T-helper 17 cell (primary cell): ENCODE data around the gene NPIPB2. TPM values are rescaled to one million over a fixed set of nuclear protein-coding genes. Genes with fewer than 3 reads are reported as not detected.
"Not testable (repeated sequence)": the region's sequence is repeated elsewhere in the genome, so short reads cannot be mapped to it uniquely, and the experiment has no call there.

Experiments
- ATAC-seq: fragments of 150-1000 bp; cut with Tn5 transposase; 2 replicates; pipeline ENCODE4 v1.10.0; 2021; ENCODE audit warnings: mild to moderate bottlenecking, moderate library complexity
- DNase-seq, 3 donors: peaks; one replicate each; pipeline versions ENCODE4 v3.0.0 to v3.0.0-alpha.2; 2020 to 2021
- H3K9me3 ChIP-seq: one replicate; pipeline ENCODE4 v1.7.0; 2013; ENCODE audit warnings: low read length, mild to moderate bottlenecking; ENCODE audit not compliant: control insufficient read depth, poor library complexity, severe bottlenecking
- H3K27ac Mint-ChIP-seq: one replicate; pipeline ENCODE4 v1.8.0; 2022; ENCODE audit warnings: mild to moderate bottlenecking, moderate library complexity, mixed read lengths
- H3K27me3 Mint-ChIP-seq: one replicate; pipeline ENCODE4 v1.8.0; 2022; ENCODE audit warnings: mixed read lengths
- H3K36me3 Mint-ChIP-seq: one replicate; pipeline ENCODE4 v1.8.0; 2022; ENCODE audit warnings: low read depth, mixed read lengths
- H3K4me1 Mint-ChIP-seq: one replicate; pipeline ENCODE4 v1.8.0; 2022; ENCODE audit warnings: mild to moderate bottlenecking, mixed read lengths
- H3K4me3 Mint-ChIP-seq: one replicate; pipeline ENCODE4 v1.8.0; 2022; ENCODE audit warnings: mild to moderate bottlenecking, moderate library complexity, mixed read lengths
- total RNA-seq, 4 donors: library from RNA in 2 of 4; stranded (reverse) in 2 of 4; gene quantifications; one replicate each; pipeline ENCODE4 v1.2.3 and lab custom pipeline; 2022 to 2026

Gene NPIPB2
- total RNA-seq, 2 donors from 2014 or later = 13.6 to 19.1 TPM

DNA sequence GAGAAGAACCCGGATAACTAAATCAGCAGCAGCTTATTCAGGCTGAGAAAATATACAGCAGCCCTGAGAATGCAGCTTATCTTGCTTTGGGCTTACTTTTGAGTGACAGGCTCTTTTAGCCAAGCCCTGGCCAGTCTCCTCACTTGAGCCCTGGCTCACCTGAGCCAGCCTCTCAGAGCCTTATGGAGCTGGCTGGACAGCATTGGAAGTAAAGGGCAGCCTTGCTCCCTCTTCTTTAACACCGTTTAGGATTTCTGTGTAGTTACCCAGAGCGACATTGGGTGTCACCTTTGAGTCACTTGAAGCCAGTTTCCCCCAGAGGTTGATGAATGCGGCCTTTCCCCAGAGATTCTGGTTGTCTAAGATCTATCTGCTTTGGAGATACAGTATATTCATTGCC, 7.7 kb upstream of the NPIPB2 start:
- H3K4me1 Mint-ChIP-seq = no peaks in the 10 kb centered on the region
- H3K36me3 Mint-ChIP-seq = no peaks in the 10 kb centered on the region
- ATAC-seq (peak; percentile 39), DNase-seq (no peak)
- no peaks in the 10 kb centered on the region for H3K9me3 ChIP-seq
- no peak overlapping the region for H3K27ac Mint-ChIP-seq
- H3K27me3 Mint-ChIP-seq = no peaks in the 10 kb centered on the region
- no peak overlapping the region for H3K4me3 Mint-ChIP-seq

DNA sequence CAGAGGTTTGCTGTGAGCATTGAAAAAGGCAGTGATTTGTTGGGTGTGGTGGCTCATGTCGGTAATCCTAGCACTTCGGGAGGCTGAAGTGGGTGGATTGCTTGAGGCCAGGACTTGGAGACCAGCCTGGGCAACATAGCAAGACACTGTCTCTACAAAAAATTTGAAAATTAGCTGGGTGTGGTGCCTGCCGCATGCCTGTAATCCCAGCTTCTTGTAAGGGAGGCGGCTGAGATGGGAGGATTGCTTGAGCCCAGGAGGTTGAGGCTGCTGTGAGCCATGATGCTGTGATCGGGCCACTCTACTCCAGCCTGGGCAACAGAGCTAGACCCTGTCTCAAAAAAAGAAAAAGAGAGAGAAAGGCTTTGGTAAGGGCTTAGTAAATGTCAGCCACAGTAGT, 7.0 kb upstream of the NPIPB2 start:
- Mint-ChIP-seq H3K4me1 (no peaks in the 10 kb centered on the region), H3K4me3 (no peak overlapping the region), H3K27me3 (no peaks in the 10 kb centered on the region), H3K36me3 (no peaks in the 10 kb centered on the region), H3K27ac (no peak overlapping the region)
- DNase-seq = no peak
- no peaks in the 10 kb centered on the region for H3K9me3 ChIP-seq
- ATAC-seq = no peak

DNA sequence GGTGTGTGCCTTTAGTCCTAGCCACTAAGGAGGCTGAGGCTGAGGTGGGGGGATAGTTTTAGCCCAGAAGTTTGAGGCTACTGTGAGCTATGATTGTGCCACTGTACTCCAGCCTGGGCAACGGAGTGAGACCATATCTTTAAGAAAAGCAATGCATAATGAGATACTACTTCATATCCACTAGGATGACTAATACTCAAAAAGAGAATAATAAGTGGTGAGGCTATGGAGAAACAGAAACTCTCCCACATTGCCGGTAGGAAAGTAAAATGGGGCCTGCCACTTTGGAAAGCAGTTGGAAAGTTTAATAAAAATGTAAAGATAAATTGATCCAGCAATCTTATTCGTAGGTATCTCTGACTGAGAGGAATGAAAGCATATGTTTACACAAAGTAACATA, 4.6 kb upstream of the NPIPB2 start:
- no peaks in the 10 kb centered on the region for H3K27me3 Mint-ChIP-seq
- no peaks in the 10 kb centered on the region for H3K9me3 ChIP-seq
- H3K27ac Mint-ChIP-seq = no peak overlapping the region
- H3K36me3 Mint-ChIP-seq = no peaks in the 10 kb centered on the region
- no peaks in the 10 kb centered on the region for H3K4me1 Mint-ChIP-seq
- H3K4me3 Mint-ChIP-seq = no peak overlapping the region
- DNase-seq (no peak), ATAC-seq (no peak)

DNA sequence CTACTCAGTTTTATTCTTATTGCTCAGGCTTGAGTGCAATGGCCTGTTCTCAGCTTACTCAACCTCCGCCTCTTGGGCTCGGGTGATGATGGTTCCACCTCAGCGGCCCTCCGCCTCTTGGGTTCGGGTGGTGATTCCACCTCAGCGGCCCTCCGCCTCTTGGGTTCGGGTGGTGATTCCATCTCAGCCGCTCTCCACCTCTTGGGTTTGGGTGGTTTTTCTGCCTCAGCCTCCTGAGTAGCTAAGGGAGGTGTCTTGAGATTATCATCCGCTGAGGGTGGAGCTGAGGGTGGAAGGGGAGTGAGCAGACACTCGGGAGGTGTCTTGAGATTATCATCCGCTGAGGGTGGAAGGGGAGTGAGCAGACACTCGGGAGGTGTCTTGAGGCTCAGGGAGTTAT, 14.5 kb downstream of the NPIPB2 start:
- H3K4me1 Mint-ChIP-seq, H3K27ac Mint-ChIP-seq, H3K36me3 Mint-ChIP-seq, H3K27me3 Mint-ChIP-seq, ATAC-seq, H3K4me3 Mint-ChIP-seq, H3K9me3 ChIP-seq, DNase-seq: not testable (repeated sequence)

DNA sequence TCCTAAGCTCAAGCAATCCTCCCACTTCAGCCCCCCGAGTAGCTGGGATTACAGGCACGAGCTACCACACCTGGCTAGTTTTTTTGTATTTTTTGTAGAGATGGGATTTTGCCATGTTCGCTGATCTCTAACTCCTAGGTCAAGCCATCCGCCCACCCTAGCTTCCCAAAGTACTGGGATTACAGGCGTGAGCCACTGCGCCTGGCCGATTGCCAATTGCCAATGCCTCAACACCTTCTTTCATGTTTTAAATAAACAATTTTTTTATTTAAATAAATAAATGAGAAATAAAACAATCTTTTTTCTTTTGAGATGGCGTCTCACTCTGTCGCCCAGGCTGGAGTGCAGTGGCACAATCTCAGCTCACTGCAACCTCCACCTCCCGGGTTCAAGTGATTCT, 17.8 kb downstream of the NPIPB2 start:
- H3K4me3 Mint-ChIP-seq, H3K36me3 Mint-ChIP-seq, H3K4me1 Mint-ChIP-seq, H3K27me3 Mint-ChIP-seq, ATAC-seq, H3K9me3 ChIP-seq, DNase-seq, H3K27ac Mint-ChIP-seq: not testable (repeated sequence)

DNA sequence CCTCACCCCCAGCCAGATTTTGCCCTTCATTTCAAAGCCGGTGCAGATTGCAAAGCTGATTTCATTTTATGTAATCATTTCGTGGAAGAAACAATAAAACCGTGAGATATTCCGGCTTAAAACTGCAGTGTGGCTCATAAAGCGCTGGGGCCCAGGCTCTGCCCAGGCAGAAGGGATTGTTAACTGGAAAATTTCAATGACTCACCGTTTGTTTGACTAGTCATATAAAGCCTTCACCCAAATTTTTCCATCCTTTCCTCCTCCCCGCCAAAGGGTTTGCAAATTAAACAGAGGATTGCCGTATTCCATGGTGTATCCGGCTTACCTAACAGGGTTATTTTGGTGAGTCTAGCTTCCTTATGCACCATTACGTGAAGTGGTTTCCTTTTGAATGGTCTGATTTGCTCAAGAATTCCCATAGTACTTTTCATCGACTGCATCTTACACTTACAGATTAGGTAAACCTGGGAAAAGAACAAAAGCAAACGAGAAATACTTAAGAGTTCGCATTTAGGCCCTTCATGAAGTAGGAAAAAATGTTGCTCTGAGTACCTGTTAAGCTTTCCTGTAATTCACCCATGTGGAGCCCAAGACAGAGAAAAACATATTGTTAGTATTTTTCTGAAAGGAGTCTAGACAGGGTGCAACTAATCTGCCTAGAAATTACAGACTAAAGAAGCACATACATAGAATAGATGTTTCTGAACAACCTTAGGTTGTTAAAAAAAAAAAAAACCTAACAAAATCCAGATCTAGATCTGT, 25.1 kb downstream of the NPIPB2 start:
- no peaks in the 10 kb centered on the region for H3K9me3 ChIP-seq
- no peaks in the 10 kb centered on the region for H3K36me3 Mint-ChIP-seq
- no peak for DNase-seq
- ATAC-seq = no peak
- peak overlapping the region; percentile 93 for H3K4me3 Mint-ChIP-seq
- peaks cover 30% of the 10 kb centered on the region for H3K4me1 Mint-ChIP-seq
- no peaks in the 10 kb centered on the region for H3K27me3 Mint-ChIP-seq
- H3K27ac Mint-ChIP-seq = peak overlapping the region; percentile 85

DNA sequence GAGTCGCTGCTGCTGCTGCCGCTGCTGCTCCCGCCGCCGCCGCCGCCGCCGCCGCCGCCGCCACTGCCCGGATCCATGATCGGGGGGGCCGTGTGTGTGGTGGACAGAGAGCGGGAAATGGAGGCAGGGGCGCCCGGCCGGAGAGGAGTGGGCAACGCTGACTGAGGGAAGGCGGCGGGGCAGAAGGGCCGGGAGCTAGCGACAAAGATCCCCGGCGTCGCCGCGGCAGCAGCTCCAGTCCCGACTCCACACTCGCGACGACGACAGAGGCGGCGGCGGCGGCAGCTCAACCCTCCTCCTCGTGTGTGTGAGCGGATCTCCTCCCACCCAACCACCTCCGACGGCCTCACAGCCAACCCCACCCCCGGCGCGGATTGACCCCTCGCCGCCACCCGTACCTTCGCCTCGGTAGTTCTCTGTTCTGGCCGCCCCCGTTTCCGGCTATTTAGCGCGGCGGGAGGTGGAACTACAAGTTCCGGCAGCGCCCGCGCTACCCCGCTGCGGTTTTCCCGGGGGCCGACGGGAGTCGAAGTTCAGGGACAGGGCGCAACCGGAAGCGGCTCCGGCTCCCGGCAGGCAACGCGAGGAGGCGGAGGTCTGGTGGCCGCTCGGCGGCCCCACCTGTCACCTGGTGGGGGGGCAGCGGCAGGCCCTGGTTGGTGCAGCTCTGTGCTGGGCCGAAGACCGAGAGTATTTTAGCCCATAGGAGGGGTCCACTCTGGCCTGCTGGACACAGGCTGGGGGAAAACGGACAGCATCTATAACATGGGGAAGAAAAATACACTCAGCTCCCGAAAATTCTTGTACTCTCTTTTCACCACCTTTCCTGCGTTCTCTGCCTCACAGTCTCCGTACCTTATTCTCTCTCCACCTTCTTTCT, 26.0 kb downstream of the NPIPB2 start, which contains the start of gene GSPT1:
Gene GSPT1, minus strand, starts transcription at position 313 of the 880 bp plus-strand sequence. Its CDS starts 236 bp downstream, at position 77.
- Mint-ChIP-seq H3K4me1 (peaks cover 30% of the 10 kb centered on the region), H3K4me3 (peak within 1 kb of the TSS; percentile 96), H3K27ac (peak within 1 kb of the TSS; percentile 97), H3K27me3 (no peaks in the 10 kb centered on the region), H3K36me3 (no peaks in the 10 kb centered on the region)
- H3K9me3 ChIP-seq = no peaks in the 10 kb centered on the region
- ATAC-seq = peak; percentile 86
- DNase-seq = peak; percentile 96 to 99 (median 98)

DNA sequence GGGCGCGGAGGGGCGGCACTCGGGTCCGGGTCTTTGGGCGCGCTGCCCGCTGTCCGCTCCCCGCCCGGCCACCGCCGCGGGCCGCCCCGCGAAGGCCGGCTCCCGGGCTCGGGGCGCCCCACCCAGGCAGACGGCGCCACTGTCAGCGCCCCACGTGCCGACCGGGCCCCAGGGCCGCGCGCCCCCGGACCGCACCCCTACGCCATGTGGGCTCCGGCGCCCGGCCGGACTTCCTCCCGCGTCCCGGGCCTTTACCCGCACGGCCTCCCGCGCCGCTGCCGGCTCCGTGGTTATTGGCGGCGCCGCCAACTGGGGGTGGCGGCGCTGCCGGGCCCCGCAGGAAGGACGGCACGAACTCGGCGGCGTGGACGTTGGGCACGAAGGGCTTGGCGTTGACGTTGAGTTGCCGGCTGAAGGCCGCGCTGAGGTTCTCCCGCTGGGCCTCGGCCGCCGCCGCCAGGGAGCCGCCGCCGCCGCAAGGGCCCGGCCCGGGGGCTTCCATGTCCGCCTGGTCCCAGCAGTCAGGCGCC, 26.7 kb downstream of the NPIPB2 start:
- Mint-ChIP-seq H3K27ac (peak overlapping the region; percentile 97), H3K27me3 (no peaks in the 10 kb centered on the region), H3K4me1 (peaks cover 35% of the 10 kb centered on the region), H3K36me3 (no peaks in the 10 kb centered on the region), H3K4me3 (peak overlapping the region; percentile 96)
- H3K9me3 ChIP-seq = no peaks in the 10 kb centered on the region
- ATAC-seq = no peak
- DNase-seq = peak; percentile 25 to 38 (median 30)

DNA sequence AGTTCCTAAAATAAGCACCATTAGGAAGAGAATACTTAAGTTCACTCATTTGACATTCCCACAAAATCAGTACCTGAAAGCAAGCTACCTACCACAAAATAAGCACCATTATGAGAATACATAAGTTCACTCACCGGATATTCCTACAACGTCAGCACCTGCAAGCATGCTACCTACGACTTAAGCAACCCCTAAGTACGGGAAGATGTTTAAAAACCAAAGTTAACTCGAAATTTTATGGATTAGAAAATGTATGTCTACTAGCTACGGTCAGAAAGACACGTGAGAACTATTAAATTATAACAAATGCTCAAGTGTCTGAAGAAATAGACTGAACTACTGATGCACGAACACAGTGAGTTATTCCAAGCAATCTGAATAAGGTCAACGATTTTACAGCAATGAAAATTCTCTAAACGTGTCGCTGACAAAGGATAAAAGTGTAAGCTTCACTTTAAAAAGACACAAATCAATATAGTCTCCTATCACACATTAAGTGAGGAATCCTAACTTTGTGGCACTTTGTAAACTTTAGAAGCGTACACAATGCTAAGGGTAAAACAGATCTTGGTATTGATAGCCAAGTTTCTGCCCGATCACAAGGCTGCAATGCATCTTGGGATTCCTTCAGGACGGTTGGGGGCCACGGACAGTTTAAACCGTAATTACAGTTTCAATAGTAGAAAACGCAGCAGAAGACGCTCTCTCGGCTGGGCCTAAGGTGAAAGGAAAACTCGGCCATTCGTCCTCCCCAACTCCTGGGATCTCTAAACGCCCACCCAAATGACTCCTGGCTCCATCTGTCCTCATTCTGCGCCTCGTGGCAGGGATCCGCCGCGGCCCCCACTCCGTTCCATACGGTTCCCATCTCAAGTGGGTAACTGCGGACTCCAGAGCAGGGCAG, 27.4 kb downstream of the NPIPB2 start:
- DNase-seq (no peak), ATAC-seq (peak; percentile 15)
- Mint-ChIP-seq H3K4me1 (peaks cover 36% of the 10 kb centered on the region), H3K4me3 (peak overlapping the region; percentile 96), H3K27me3 (no peaks in the 10 kb centered on the region), H3K27ac (peak overlapping the region; percentile 97), H3K36me3 (no peaks in the 10 kb centered on the region)
- H3K9me3 ChIP-seq = no peaks in the 10 kb centered on the region

DNA sequence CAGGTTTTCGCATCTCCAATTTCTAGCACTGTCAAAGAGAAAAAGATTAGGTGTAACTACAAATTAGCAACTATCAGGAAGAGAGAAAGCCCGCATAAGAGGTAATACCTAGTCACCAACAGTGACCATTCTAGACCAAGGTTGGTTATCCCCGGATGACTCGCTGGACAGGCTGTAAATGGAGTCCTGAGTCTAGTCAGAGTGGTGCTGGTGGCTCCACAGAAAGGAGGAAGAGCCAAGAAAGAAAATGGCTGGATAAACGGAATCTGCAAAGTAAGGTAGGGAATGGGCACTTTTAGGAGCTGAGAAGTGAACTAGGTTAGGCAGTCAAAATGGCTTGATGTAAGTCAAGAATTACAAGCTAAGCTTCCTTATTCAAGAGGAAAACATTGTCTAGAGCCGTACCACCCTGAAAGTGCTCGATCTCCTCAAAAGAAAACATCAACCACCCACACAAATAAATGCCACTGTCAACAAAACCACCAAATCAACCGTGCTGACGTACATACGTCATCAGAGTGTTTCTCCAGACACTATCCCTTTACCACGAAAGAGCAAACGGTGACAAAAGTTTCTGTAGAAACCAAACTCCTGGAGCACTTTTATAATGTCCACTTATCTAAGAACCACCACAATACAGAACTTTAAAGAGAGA, 28.3 kb downstream of the NPIPB2 start:
- Mint-ChIP-seq H3K27me3 (no peaks in the 10 kb centered on the region), H3K27ac (peak overlapping the region; percentile 97), H3K36me3 (no peaks in the 10 kb centered on the region), H3K4me3 (peak overlapping the region; percentile 96), H3K4me1 (peaks cover 40% of the 10 kb centered on the region)
- no peaks in the 10 kb centered on the region for H3K9me3 ChIP-seq
- DNase-seq = peak in 1 of 3 donors; percentile 26
- peak; percentile 50 for ATAC-seq

DNA sequence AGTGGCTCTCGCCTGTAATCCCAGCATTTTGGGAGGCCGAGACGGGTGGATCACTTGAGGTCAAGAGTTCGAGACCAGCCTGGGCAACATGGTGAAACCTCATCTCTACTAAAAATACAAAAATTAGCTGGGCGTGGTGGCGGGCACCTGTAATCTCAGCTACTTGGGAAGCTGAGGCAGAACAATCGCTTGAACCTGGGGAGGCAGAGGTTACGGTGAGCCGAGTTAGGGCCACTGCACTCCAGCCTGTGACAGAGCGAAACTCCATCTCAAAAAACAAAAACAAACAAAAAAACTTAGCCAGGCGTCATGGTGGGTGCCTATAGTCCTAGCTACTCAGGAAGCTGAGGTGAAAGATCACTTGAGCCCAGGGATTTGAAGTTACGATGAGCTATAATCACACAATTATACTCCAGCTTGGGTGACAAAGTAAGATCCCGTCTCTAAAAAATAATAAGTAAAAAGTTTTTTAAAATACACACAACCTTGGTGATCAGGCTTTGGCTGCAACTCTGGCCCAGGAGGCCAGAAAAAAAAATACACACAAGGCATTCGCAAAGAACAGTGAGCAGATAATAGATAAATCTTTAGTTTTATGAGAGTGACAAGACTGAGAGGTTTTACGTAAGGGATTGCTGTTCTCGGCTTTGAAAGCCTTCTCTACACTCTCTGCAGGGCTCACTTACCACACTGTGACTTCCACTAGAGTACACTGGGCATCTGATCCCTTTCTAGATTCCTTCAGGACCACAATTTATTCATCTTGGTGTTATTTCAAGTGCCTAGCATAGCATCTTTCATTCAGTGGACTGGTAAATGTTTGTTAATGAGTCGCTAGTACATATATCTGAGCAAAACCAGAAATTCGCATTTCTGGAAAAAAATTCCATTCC, 31.9 kb downstream of the NPIPB2 start:
- Mint-ChIP-seq H3K27ac (peak overlapping the region; percentile 45), H3K4me3 (peak overlapping the region; percentile 31), H3K27me3 (no peaks in the 10 kb centered on the region), H3K36me3 (no peaks in the 10 kb centered on the region), H3K4me1 (peaks cover 47% of the 10 kb centered on the region)
- no peaks in the 10 kb centered on the region for H3K9me3 ChIP-seq
- no peak for DNase-seq
- ATAC-seq = no peak
